Hepatocyte (in vitro differentiated cells): Measurements from ENCODE around the gene CEP112.

ENCODE experiments used
- EZH2 ChIP-seq: fragments of 200-600 bp; sonication (generic); IDR thresholded peaks from 2 replicates; pipeline ENCODE4 v1.6.1; 2016; ENCODE audit warnings: antibody characterized with exemption, mild to moderate bottlenecking, borderline replicate concordance
- EZH2phosphoT487 ChIP-seq: fragments of 200-600 bp; sonication (generic); IDR thresholded peaks from one replicate; pipeline ENCODE4 v1.6.1; 2018; ENCODE audit warnings: antibody characterized with exemption, mild to moderate bottlenecking, low read depth, moderate library complexity; ENCODE audit not compliant: unreplicated experiment, severe bottlenecking
- TF ChIP-seq, protein P1 (sequence below): fragments of 200-600 bp; sonication (generic); IDR thresholded peaks from 2 replicates; pipeline ENCODE4 v1.5.1; 2016; ENCODE audit warnings: antibody characterized with exemption, mild to moderate bottlenecking; ENCODE audit not compliant: poor library complexity

DNA sequence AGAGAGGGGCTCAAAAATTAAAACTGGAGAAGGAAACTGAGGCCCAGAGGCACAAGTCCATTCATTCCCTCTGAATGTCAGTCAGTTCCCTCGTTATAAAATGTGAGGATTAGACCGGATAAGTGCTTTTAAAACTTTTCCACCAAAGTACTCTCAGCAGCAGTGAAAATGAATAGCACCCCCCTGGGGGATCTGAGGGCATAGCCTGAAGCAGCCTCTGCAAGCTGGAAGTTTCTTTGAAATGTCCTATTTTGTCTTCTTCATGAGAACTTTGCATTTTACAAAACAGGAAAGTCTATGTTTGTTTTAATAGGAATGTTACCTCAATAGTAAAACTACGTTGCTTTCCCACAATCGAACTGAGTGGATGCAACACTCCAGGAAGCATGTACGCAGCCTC is 273.0 kb downstream of the CEP112 start:
- TF ChIP-seq EZH2 (no peak), EZH2phosphoT487 (no peak)
- TF ChIP-seq, protein P1, sequence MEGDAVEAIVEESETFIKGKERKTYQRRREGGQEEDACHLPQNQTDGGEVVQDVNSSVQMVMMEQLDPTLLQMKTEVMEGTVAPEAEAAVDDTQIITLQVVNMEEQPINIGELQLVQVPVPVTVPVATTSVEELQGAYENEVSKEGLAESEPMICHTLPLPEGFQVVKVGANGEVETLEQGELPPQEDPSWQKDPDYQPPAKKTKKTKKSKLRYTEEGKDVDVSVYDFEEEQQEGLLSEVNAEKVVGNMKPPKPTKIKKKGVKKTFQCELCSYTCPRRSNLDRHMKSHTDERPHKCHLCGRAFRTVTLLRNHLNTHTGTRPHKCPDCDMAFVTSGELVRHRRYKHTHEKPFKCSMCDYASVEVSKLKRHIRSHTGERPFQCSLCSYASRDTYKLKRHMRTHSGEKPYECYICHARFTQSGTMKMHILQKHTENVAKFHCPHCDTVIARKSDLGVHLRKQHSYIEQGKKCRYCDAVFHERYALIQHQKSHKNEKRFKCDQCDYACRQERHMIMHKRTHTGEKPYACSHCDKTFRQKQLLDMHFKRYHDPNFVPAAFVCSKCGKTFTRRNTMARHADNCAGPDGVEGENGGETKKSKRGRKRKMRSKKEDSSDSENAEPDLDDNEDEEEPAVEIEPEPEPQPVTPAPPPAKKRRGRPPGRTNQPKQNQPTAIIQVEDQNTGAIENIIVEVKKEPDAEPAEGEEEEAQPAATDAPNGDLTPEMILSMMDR, result peak; percentile 28
